PFSK-1 (cell line): Measurements from ENCODE around the gene AKIRIN1.

Experiments used
- FOXP2 ChIP-seq: optimal IDR thresholded peaks from 2 replicates; pipeline ENCODE3; 2011; ENCODE audit warnings: borderline replicate concordance, control low read depth, inconsistent platforms; ENCODE audit not compliant: insufficient read depth; ENCODE audit errors: extremely low read length, extremely low read depth
- POLR2AphosphoS5 ChIP-seq: IDR thresholded peaks from 2 replicates; pipeline ENCODE4 v1.6.1; 2012; ENCODE audit warnings: low read depth, mild to moderate bottlenecking, control low read depth, low read length, moderate library complexity
- TAF1 ChIP-seq: IDR thresholded peaks from 2 replicates; pipeline ENCODE4 v1.6.1; 2012; ENCODE audit warnings: low read length, control low read depth, borderline replicate concordance; ENCODE audit not compliant: insufficient read depth

GRCh38 chr1:39021426-39021825, 30.4 kb downstream of the AKIRIN1 start:
- no peak for TF ChIP-seq POLR2AphosphoS5
- no peak for TF ChIP-seq FOXP2
- TF ChIP-seq TAF1, result no peak
